ENCODE results near the gene TCHP. TPM values are rescaled to one million over a fixed set of nuclear protein-coding genes. Genes with fewer than 3 reads are reported as not detected.

The TCHP gene
- total and polyA plus RNA-seq, 2 of the 13 experiments (the other 11 are each of a cell fraction or from before 2014, with no cell fraction given), result 6.7 to 12.2 TPM

DNA sequence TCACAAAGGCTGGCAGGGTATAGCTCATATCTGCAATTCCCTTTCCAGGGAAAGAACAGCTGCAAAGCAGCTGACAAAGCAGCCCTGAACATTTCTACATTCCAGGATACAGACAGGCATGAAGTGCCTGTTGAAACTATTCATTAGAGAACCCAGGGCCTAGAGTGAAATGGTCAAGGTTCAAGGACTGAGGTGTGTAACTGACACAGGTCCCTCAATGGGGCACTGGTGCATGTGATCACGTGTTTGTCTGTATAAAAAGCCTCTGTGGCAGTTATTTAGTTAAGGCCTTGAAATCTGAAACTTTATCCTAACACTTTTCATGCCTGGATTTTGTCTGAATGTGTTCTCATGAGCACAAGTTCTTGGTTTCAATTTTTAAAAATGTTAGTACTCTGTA, 49.0 kb downstream of the TCHP start (continued):
- TF ChIP-seq, protein P1, sequence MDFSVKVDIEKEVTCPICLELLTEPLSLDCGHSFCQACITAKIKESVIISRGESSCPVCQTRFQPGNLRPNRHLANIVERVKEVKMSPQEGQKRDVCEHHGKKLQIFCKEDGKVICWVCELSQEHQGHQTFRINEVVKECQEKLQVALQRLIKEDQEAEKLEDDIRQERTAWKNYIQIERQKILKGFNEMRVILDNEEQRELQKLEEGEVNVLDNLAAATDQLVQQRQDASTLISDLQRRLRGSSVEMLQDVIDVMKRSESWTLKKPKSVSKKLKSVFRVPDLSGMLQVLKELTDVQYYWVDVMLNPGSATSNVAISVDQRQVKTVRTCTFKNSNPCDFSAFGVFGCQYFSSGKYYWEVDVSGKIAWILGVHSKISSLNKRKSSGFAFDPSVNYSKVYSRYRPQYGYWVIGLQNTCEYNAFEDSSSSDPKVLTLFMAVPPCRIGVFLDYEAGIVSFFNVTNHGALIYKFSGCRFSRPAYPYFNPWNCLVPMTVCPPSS (IDR thresholded peaks at IDR 0.05), result no peak
- peak; percentile 21; the same call in 1 of the 2 replicates for TF ChIP-seq ZNF362 (CRISPR knock-in tag; IDR thresholded peaks at IDR 0.05; ENCODE audit: borderline replicate concordance)
- TF ChIP-seq, protein P2, sequence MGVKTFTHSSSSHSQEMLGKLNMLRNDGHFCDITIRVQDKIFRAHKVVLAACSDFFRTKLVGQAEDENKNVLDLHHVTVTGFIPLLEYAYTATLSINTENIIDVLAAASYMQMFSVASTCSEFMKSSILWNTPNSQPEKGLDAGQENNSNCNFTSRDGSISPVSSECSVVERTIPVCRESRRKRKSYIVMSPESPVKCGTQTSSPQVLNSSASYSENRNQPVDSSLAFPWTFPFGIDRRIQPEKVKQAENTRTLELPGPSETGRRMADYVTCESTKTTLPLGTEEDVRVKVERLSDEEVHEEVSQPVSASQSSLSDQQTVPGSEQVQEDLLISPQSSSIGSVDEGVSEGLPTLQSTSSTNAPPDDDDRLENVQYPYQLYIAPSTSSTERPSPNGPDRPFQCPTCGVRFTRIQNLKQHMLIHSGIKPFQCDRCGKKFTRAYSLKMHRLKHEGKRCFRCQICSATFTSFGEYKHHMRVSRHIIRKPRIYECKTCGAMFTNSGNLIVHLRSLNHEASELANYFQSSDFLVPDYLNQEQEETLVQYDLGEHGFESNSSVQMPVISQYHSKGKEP (CRISPR knock-in tag; IDR thresholded peaks at IDR 0.05), result no peak
- peak; percentile 90 for TF ChIP-seq MED1 (CRISPR knock-in tag; IDR thresholded peaks at IDR 0.05)
- peak; percentile 97 for TF ChIP-seq PHF21A (CRISPR knock-in tag; IDR thresholded peaks at IDR 0.05)
- TF ChIP-seq, protein P3, sequence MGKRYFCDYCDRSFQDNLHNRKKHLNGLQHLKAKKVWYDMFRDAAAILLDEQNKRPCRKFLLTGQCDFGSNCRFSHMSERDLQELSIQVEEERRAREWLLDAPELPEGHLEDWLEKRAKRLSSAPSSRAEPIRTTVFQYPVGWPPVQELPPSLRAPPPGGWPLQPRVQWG (CRISPR knock-in tag; IDR thresholded peaks at IDR 0.05; ENCODE audit: borderline replicate concordance, low read depth), result no peak
- TF ChIP-seq ZNF605 (CRISPR knock-in tag; IDR thresholded peaks at IDR 0.05), result no peak
- TF ChIP-seq HCFC1 (IDR thresholded peaks at IDR 0.05; ENCODE audit: low read depth, low read length), result no peak
- TF ChIP-seq CEBPG (CRISPR knock-in tag; IDR thresholded peaks at IDR 0.05), result peak; percentile 77
- TF ChIP-seq FOXJ3 (CRISPR knock-in tag; IDR thresholded peaks at IDR 0.05; ENCODE audit: borderline replicate concordance), result peak; percentile 24; the same call in 1 of the 2 replicates
- TF ChIP-seq, protein P4, sequence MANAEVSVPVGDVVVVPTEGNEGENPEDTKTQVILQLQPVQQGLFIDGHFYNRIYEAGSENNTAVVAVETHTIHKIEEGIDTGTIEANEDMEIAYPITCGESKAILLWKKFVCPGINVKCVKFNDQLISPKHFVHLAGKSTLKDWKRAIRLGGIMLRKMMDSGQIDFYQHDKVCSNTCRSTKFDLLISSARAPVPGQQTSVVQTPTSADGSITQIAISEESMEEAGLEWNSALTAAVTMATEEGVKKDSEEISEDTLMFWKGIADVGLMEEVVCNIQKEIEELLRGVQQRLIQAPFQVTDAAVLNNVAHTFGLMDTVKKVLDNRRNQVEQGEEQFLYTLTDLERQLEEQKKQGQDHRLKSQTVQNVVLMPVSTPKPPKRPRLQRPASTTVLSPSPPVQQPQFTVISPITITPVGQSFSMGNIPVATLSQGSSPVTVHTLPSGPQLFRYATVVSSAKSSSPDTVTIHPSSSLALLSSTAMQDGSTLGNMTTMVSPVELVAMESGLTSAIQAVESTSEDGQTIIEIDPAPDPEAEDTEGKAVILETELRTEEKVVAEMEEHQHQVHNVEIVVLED (CRISPR knock-in tag; IDR thresholded peaks at IDR 0.05; ENCODE audit: borderline replicate concordance), result peak; percentile 28; the same call in 1 of the 2 replicates
- peak; percentile 87 for TF ChIP-seq SOX5 (CRISPR knock-in tag; IDR thresholded peaks at IDR 0.05; ENCODE audit: borderline replicate concordance)
- peak; percentile 65; the same call in 1 of the 2 replicates for TF ChIP-seq ZBTB20 (CRISPR knock-in tag; IDR thresholded peaks at IDR 0.05; ENCODE audit: borderline replicate concordance, low read depth)
- peak; percentile 72; the same call in 1 of the 2 replicates for TF ChIP-seq NFIC (IDR thresholded peaks at IDR 0.05; ENCODE audit: low read length)
- TF ChIP-seq TEAD3 (CRISPR knock-in tag; optimal IDR thresholded peaks at IDR 0.05; ENCODE audit: borderline replicate concordance), result peak; percentile 99
- no peak for TF ChIP-seq ZNF562 (CRISPR knock-in tag; IDR thresholded peaks at IDR 0.05; ENCODE audit: borderline replicate concordance)
- TF ChIP-seq ZNF530 (CRISPR knock-in tag; IDR thresholded peaks at IDR 0.05; ENCODE audit: low read depth), result no peak
- no peak for TF ChIP-seq HNRNPL (IDR thresholded peaks at IDR 0.05; ENCODE audit: low read depth, low read length)
- TF ChIP-seq PLRG1 (conservative IDR thresholded peaks at IDR 0.05), result no peak
- TF ChIP-seq KDM4B (CRISPR knock-in tag; IDR thresholded peaks at IDR 0.05), result no peak
- peak; percentile 60 for TF ChIP-seq YEATS4 (CRISPR knock-in tag; IDR thresholded peaks at IDR 0.05; ENCODE audit: borderline replicate concordance)
- no peak for TF ChIP-seq PAF1 (CRISPR knock-in tag; IDR thresholded peaks at IDR 0.05)
- no peak for TF ChIP-seq ZBTB25 (CRISPR knock-in tag; IDR thresholded peaks at IDR 0.05)
- peak; percentile 94 for TF ChIP-seq IKZF5 (CRISPR knock-in tag; IDR thresholded peaks at IDR 0.05)

All from HepG2 (cell line).